ENCODE measurements around the gene PRKCA. TPM values are rescaled to one million over a fixed set of nuclear protein-coding genes. Genes with fewer than 3 reads are reported as not detected.

PRKCA gene
- polyA plus RNA-seq, 1 donor = 24.4 TPM

- Histone ChIP-seq H3K27ac (ENCODE audit: low read length) (peak overlapping the region; percentile 34), H3K36me3 (ENCODE audit: control insufficient read depth, insufficient read depth, low read length) (no peaks in the 10 kb centered on the region), H3K4me3 (ENCODE audit: low read length) (peak overlapping the region; percentile 74), H3K27me3 (ENCODE audit: control insufficient read depth, insufficient read depth, low read length) (peaks cover 2% of the 10 kb centered on the region), H3K4me1 (ENCODE audit: control insufficient read depth, insufficient read depth, low read length) (peaks cover 11% of the 10 kb centered on the region), H3K9me3 (ENCODE audit: control insufficient read depth, low read depth, low read length) (no peaks in the 10 kb centered on the region)
- 58% methylated on average over 5 of the region's 14 CpGs for WGBS (ENCODE audit: insufficient coverage, low lambda C conversion rate)
- peak in 1 of 2 donors; percentile 48 for DNase-seq
Observed at GRCh38 chr17:66304304-66305174, 2.1 kb downstream of the PRKCA start.

- 58% methylated on average over 4 of the region's 5 CpGs for WGBS (ENCODE audit: insufficient coverage, low lambda C conversion rate)
- Histone ChIP-seq H3K27me3 (ENCODE audit: control insufficient read depth, insufficient read depth, low read length) (peaks cover 2% of the 10 kb centered on the region), H3K9me3 (ENCODE audit: control insufficient read depth, low read depth, low read length) (no peaks in the 10 kb centered on the region), H3K4me3 (ENCODE audit: low read length) (no peak overlapping the region), H3K36me3 (ENCODE audit: control insufficient read depth, insufficient read depth, low read length) (peaks cover 6% of the 10 kb centered on the region), H3K27ac (ENCODE audit: low read length) (no peak overlapping the region), H3K4me1 (ENCODE audit: control insufficient read depth, insufficient read depth, low read length) (peaks cover 7% of the 10 kb centered on the region)
- DNase-seq = no peak
Observed at GRCh38 chr17:66306446-66306845, 4.0 kb downstream of the PRKCA start.

GRCh38 chr17:66307257-66307656, 4.8 kb downstream of the PRKCA start:
- no peak for DNase-seq
- no CpG with 5 or more reads among the region's 2 CpGs for WGBS (ENCODE audit: insufficient coverage, low lambda C conversion rate)
- H3K36me3 ChIP-seq (ENCODE audit: control insufficient read depth, insufficient read depth, low read length) = peaks cover 6% of the 10 kb centered on the region
- H3K27me3 ChIP-seq (ENCODE audit: control insufficient read depth, insufficient read depth, low read length) = no peaks in the 10 kb centered on the region
- peaks cover 6% of the 10 kb centered on the region for H3K4me1 ChIP-seq (ENCODE audit: control insufficient read depth, insufficient read depth, low read length)
- H3K4me3 ChIP-seq (ENCODE audit: low read length) = no peak overlapping the region
- no peaks in the 10 kb centered on the region for H3K9me3 ChIP-seq (ENCODE audit: control insufficient read depth, low read depth, low read length)
- H3K27ac ChIP-seq (ENCODE audit: low read length) = no peak overlapping the region

- 100% methylated on average over 1 of the region's 2 CpGs for WGBS (ENCODE audit: insufficient coverage, low lambda C conversion rate)
- Histone ChIP-seq H3K4me1 (ENCODE audit: control insufficient read depth, insufficient read depth, low read length) (peaks cover 6% of the 10 kb centered on the region), H3K9me3 (ENCODE audit: control insufficient read depth, low read depth, low read length) (no peaks in the 10 kb centered on the region), H3K4me3 (ENCODE audit: low read length) (no peak overlapping the region), H3K36me3 (ENCODE audit: control insufficient read depth, insufficient read depth, low read length) (peaks cover 6% of the 10 kb centered on the region), H3K27me3 (ENCODE audit: control insufficient read depth, insufficient read depth, low read length) (no peaks in the 10 kb centered on the region), H3K27ac (ENCODE audit: low read length) (no peak overlapping the region)
- DNase-seq = no peak
Observed at GRCh38 chr17:66308856-66309255, 6.4 kb downstream of the PRKCA start.

- DNase-seq = no peak
- H3K4me3 ChIP-seq (ENCODE audit: low read length) = no peak overlapping the region
- no peaks in the 10 kb centered on the region for H3K4me1 ChIP-seq (ENCODE audit: control insufficient read depth, insufficient read depth, low read length)
- WGBS (ENCODE audit: insufficient coverage, low lambda C conversion rate) = no CpG with 5 or more reads among the region's 4 CpGs
- H3K27me3 ChIP-seq (ENCODE audit: control insufficient read depth, insufficient read depth, low read length) = no peaks in the 10 kb centered on the region
- no peak overlapping the region for H3K27ac ChIP-seq (ENCODE audit: low read length)
- peaks cover 6% of the 10 kb centered on the region for H3K36me3 ChIP-seq (ENCODE audit: control insufficient read depth, insufficient read depth, low read length)
- no peaks in the 10 kb centered on the region for H3K9me3 ChIP-seq (ENCODE audit: control insufficient read depth, low read depth, low read length)
Observed at GRCh38 chr17:66309793-66310192, 7.4 kb downstream of the PRKCA start.

DNA sequence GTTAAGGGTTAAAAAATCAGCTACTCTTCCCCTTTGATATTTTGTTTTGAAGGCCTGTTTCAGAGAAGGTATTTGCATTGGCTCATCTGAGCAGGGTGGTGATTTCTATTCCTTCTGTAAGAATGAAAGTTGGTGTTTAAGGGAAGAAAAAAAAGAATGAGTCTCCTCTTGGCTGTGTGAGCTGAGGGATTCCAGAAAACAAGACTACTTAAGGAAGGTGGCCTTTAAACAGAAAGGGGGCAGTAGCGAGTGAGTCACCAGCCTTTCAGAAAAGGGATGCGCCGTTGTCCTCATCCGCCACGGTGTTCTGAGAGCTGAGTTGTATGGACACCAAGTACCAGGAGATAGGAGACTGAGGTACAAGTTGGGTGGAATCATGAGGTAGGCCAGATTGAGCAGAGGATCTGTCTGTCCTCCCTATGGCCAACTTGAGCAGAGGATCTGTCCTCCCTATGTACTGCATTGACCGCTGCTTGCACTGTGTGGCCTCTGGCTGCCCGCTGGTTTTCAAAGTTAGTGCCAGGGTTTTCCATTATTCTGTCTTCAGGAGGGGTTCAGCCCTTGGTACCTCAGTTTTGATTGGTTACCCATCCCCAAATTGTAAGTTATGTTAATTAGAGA, 8.2 kb downstream of the PRKCA start:
- H3K27me3 ChIP-seq (ENCODE audit: control insufficient read depth, insufficient read depth, low read length) = no peaks in the 10 kb centered on the region
- WGBS (ENCODE audit: insufficient coverage, low lambda C conversion rate) = no CpG with 5 or more reads among the region's 7 CpGs
- no peaks in the 10 kb centered on the region for H3K4me1 ChIP-seq (ENCODE audit: control insufficient read depth, insufficient read depth, low read length)
- no peak for DNase-seq
- no peak overlapping the region for H3K27ac ChIP-seq (ENCODE audit: low read length)
- no peaks in the 10 kb centered on the region for H3K9me3 ChIP-seq (ENCODE audit: control insufficient read depth, low read depth, low read length)
- H3K4me3 ChIP-seq (ENCODE audit: low read length) = no peak overlapping the region
- peaks cover 6% of the 10 kb centered on the region for H3K36me3 ChIP-seq (ENCODE audit: control insufficient read depth, insufficient read depth, low read length)

DNA sequence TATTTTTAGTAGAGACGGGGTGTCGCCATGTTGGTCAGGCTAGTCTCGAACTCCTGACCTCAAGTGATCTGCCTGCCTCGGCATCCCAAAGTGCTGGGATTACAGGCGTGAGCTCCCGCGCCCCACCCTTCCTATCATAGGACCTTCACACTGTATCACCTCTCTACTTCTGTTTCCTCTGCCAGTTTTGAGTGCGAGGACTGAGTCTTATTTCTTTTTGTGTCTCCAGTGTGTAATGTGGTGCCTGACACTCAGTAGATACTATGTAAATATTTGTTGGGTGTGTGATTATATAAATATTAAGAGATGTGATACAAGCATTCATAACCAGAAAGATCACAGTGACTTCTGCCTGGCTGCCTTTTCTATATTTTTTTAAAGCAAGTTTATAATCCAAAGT, 10.5 kb downstream of the PRKCA start:
- Histone ChIP-seq H3K27me3 (ENCODE audit: control insufficient read depth, insufficient read depth, low read length) (no peaks in the 10 kb centered on the region), H3K4me3 (ENCODE audit: low read length) (no peak overlapping the region), H3K27ac (ENCODE audit: low read length) (no peak overlapping the region), H3K36me3 (ENCODE audit: control insufficient read depth, insufficient read depth, low read length) (peaks cover 6% of the 10 kb centered on the region), H3K9me3 (ENCODE audit: control insufficient read depth, low read depth, low read length) (no peaks in the 10 kb centered on the region), H3K4me1 (ENCODE audit: control insufficient read depth, insufficient read depth, low read length) (no peaks in the 10 kb centered on the region)
- no CpG with 5 or more reads among the region's 8 CpGs for WGBS (ENCODE audit: insufficient coverage, low lambda C conversion rate)
- no peak for DNase-seq

GRCh38 chr17:66313325-66313724, 10.9 kb downstream of the PRKCA start:
- no peaks in the 10 kb centered on the region for H3K9me3 ChIP-seq (ENCODE audit: control insufficient read depth, low read depth, low read length)
- no peak overlapping the region for H3K27ac ChIP-seq (ENCODE audit: low read length)

GRCh38 chr17:66313995-66314659, 11.7 kb downstream of the PRKCA start:
- Histone ChIP-seq H3K4me3 (ENCODE audit: low read length) (no peak overlapping the region), H3K27me3 (ENCODE audit: control insufficient read depth, insufficient read depth, low read length) (no peaks in the 10 kb centered on the region), H3K36me3 (ENCODE audit: control insufficient read depth, insufficient read depth, low read length) (peaks cover 6% of the 10 kb centered on the region), H3K27ac (ENCODE audit: low read length) (no peak overlapping the region), H3K9me3 (ENCODE audit: control insufficient read depth, low read depth, low read length) (no peaks in the 10 kb centered on the region), H3K4me1 (ENCODE audit: control insufficient read depth, insufficient read depth, low read length) (no peaks in the 10 kb centered on the region)
- no peak for DNase-seq
- WGBS (ENCODE audit: insufficient coverage, low lambda C conversion rate) = no CpG with 5 or more reads among the region's 8 CpGs

More at GRCh38 chr17:66313325-66313724, 10.9 kb downstream of the PRKCA start:
- peaks cover 6% of the 10 kb centered on the region for H3K36me3 ChIP-seq (ENCODE audit: control insufficient read depth, insufficient read depth, low read length)
- H3K4me3 ChIP-seq (ENCODE audit: low read length) = no peak overlapping the region
- no peak for DNase-seq
- H3K27me3 ChIP-seq (ENCODE audit: control insufficient read depth, insufficient read depth, low read length) = no peaks in the 10 kb centered on the region
- H3K4me1 ChIP-seq (ENCODE audit: control insufficient read depth, insufficient read depth, low read length) = no peaks in the 10 kb centered on the region

DNA sequence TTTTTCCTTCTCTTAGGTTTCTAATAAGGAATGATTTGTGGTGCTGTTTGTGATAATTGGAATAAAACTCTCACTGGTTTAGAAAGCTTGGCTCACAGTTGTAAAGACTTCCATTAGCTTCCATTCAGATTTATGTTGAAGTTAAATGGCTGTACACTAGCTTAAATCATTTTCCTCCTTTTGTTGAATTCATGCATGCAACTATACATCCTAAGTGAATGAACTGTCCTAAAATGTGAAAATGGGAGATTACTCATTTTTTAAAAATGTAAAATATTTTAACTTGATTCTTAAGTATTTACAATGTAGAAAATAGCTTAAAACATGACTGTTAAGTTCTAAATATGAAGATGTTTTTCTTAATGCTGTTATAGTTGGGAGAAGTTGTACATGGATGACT, 15.2 kb downstream of the PRKCA start:
- Histone ChIP-seq H3K4me1 (ENCODE audit: control insufficient read depth, insufficient read depth, low read length) (no peaks in the 10 kb centered on the region), H3K36me3 (ENCODE audit: control insufficient read depth, insufficient read depth, low read length) (no peaks in the 10 kb centered on the region), H3K9me3 (ENCODE audit: control insufficient read depth, low read depth, low read length) (peaks cover 9% of the 10 kb centered on the region), H3K27ac (ENCODE audit: low read length) (no peak overlapping the region), H3K27me3 (ENCODE audit: control insufficient read depth, insufficient read depth, low read length) (no peaks in the 10 kb centered on the region), H3K4me3 (ENCODE audit: low read length) (no peak overlapping the region)
- no peak for DNase-seq

Measured in large intestine (tissue), 3 donors.